Prostate gland (tissue), 2 donors: Measurements from ENCODE around the gene MCUR1.

Source experiments
- POLR2A ChIP-seq: fragments of 450-650 bp; IDR thresholded peaks from one replicate; pipeline ENCODE4 v1.6.1; 2016; ENCODE audit warnings: antibody characterized with exemption, mild to moderate bottlenecking
- TF ChIP-seq, protein P1 (sequence below), 4 experiments: fragments of 200-600 bp in 2 of 4; fragments of 450-650 bp in 2 of 4; sonication (generic) in 2 of 4; IDR thresholded peaks; 1 replicate in 3 of 4; 2 replicates in 1 of 4; pipeline ENCODE4 v1.5.1; 2016 to 2019; ENCODE audit warnings: antibody characterized with exemption in 4 of 4, mild to moderate bottlenecking in 2 of 4, moderate library complexity in 2 of 4

DNA sequence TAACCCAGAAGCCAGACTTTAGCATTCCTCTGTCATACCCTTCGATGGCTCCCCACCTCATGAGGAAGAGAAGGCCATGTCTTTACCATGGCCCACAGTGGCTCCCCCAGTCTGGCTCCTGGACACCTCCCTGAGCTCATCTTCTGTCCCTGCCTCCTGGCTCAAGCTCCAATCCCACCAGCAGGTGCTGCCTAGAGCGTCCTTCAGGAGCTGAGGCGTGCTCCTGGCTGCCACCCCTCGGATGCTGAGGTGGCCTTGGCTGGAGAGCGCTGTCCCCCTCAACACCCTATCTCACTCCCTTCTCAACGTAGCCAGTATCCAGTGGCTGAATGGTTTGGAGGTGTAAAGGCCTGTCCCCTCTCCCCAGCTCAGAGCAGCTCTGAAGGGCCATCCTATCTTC lies 55.3 kb downstream of the MCUR1 start:
- TF ChIP-seq, protein P1, sequence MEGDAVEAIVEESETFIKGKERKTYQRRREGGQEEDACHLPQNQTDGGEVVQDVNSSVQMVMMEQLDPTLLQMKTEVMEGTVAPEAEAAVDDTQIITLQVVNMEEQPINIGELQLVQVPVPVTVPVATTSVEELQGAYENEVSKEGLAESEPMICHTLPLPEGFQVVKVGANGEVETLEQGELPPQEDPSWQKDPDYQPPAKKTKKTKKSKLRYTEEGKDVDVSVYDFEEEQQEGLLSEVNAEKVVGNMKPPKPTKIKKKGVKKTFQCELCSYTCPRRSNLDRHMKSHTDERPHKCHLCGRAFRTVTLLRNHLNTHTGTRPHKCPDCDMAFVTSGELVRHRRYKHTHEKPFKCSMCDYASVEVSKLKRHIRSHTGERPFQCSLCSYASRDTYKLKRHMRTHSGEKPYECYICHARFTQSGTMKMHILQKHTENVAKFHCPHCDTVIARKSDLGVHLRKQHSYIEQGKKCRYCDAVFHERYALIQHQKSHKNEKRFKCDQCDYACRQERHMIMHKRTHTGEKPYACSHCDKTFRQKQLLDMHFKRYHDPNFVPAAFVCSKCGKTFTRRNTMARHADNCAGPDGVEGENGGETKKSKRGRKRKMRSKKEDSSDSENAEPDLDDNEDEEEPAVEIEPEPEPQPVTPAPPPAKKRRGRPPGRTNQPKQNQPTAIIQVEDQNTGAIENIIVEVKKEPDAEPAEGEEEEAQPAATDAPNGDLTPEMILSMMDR (IDR thresholded peaks at IDR 0.05): no peak
- no peak for TF ChIP-seq POLR2A
